SK-N-DZ (cell line): ENCODE results near the gene FAM76B. TPM values are rescaled to one million over a fixed set of nuclear protein-coding genes. Genes with fewer than 3 reads are reported as not detected.
"Not testable (repeated sequence)": the region's sequence is repeated elsewhere in the genome, so short reads cannot be mapped to it uniquely, and the experiment has no call there.

ENCODE experiments used
- DNase-seq: peaks from one replicate; pipeline ENCODE4 v3.0.0-alpha.2; 2015; ENCODE audit warnings: low spot score
- polyA plus RNA-seq, 2 experiments: library from polyadenylated mRNA; depleted of rRNA; stranded (reverse); fragments of >200 nt; gene quantifications; 2 replicates each; pipeline ENCODE4 v1.2.3, GENCODE V29; 2014

Gene FAM76B
- 43.3 and 52.2 TPM in 2 replicates for polyA plus RNA-seq (2014; cell fraction: cytosol; rRNA removed)
- polyA plus RNA-seq (2014; cell fraction: nucleus; rRNA removed), result 168 and 193 TPM in 2 replicates

DNA sequence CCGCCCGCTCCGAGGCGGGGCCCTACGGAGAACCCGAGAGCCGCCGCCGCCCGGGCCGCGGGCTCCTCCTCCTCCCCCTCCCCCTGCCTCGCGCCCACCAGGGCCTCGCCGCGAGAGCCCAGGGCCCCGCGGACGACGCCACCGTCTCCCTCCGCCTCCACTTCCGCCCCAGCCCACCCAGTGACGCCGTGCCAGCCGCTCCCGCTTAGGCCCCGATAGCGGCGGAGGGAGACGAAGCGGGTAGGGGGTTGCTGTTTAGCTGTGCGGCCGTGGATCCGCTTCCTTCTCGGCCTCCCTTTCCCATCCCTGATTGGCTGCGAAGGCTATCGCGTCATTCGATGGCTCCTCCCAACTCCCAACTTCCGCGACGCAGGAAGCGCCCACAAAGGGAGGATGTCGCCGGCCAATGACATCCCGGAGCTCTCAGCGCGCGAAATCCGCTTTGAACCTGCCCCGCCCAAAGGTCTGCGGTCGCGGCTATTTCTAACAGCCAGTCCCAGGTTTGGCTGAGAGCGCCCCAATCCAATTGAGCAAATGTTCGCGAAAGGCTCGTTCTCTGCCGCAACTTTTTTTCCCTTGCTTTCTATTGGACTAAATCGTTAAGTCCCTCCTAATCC lies at the start of gene FAM76B:
Gene FAM76B, minus strand, starts transcription at position 277 of the 617 bp plus-strand sequence. CDS start 304 bp downstream, outside the sequence.
- DNase-seq, result peak; percentile 100

GRCh38 chr11:95835768-95836488 lies 46.3 kb upstream of the FAM76B start:
- peak; percentile 70 for DNase-seq

DNA sequence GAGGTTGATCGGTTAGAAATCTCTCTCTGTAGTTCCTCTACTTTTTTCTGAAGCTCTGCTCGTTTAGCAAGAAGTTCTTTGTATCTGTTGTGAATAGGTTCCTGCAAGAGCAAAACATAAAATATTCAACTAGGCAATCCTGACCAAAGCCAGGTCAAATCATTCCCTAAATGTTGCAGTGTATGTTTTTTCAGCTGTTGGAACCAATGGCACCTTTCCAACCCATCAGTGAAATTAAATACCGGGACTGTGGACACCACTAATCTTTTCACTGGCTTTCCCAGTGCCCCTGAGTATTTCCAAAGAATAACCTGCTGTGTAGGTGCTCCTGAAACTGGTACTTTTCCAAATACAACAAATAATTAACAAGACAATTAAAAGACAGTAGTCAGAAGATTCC lies 45.8 kb upstream of the FAM76B start:
- no peak for DNase-seq

GRCh38 chr11:95833378-95833777 lies 43.8 kb upstream of the FAM76B start:
- no peak for DNase-seq

- DNase-seq, result no peak
Observed at GRCh38 chr11:95832763-95833162, 43.2 kb upstream of the FAM76B start.

DNA sequence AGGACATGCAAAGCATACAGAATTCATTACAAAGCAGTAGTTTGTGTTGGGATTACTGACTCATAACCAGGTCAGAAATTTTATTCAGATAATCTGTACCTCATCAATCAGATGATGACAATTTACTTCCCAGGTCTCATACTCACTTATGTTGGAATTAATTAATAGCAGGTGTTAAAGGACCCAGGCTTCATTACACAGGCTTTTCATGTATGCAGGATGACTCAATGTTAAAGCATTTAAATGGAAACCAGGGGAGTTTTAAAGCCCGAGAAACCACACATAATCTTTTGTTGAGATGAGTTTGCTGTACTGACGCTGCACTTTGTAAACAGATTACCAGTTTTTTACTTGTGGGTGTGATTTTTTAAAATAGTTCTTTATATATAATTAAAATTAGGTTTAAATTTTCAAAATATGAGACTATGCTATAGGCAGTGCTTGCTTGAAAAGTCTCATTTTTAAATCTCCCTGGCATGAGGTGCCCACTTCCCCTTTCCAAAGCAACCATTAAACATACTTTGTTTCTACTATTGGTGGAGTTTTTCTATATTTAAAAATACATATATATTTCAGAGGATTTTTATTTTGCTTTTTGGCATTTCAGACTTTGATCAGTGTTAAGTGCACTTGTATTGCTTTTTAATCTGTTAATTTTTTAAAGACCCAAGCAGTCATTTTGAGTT lies 41.8 kb upstream of the FAM76B start:
- DNase-seq, result no peak

DNA sequence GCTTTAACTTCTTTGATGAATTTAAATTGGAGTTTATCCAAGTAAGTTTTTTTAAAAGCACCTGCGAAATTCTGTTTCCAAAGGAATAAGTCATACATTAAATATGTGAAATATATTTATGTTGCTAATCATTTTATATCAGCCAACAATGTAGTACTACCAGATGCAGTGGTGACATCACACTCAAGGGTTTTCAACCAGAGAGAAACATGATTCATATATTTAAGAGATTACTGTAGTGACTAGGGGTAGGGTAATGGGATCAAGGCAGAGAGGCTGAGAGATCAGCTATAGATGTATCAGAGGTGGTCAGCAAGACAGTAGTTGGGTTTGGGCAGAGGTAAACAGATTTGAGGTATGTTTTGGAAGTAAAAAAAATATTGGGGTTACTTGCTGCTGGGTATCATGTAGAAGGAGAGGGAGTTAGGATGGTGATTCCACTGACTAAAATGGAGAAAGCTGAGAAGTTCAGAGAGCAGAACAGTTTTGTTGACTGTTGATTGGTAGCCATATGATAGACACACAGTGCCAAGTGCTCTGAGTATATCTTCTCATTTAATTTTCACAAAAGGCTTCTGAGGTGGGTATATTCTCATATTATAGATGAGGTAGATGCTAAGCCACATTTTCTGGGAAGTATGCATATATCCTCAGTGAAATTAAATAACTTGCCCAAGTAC lies 40.1 kb upstream of the FAM76B start:
- DNase-seq, result no peak

GRCh38 chr11:95827696-95828095 lies 38.1 kb upstream of the FAM76B start:
- no peak for DNase-seq

DNA sequence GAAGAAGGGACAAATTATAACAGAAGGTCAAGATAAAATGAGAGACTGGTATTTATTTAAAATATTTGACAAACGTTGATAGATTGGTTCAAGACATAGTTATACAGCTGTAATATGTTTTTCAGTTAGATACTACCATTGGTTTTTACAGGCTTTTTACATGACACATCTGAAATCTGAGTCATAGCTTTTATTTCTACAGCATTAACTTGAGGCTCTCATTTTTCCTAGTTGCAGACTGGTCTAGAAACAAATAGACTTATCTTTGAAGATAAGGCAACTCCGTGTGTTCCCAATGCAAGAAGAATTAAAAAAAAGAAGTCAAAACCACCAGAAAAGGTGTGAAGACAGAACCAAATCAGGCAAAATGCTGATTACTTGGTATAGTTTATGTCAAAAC lies 32.1 kb upstream of the FAM76B start:
- DNase-seq, result no peak

- no peak for DNase-seq
Observed at GRCh38 chr11:95816037-95816436, 26.5 kb upstream of the FAM76B start.

DNA sequence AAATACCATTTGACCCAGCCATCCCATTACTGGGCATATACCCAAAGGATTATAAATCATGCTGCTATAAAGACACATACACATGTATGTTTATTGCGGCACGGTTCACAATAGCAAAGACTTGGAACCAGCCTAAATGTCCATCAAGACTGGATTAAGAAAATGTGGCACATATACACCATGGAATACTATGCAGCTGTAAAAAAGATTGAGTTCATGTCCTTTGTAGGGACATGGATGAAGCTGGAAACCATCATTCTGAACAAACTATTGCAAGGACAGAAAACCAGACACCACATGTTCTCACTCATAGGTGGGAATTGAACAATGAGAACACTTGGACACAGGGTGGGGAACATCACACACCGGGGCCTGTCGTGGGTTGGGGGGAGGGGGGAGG lies 21.5 kb upstream of the FAM76B start:
- DNase-seq, result not testable (repeated sequence)

GRCh38 chr11:95806464-95806863 lies 16.9 kb upstream of the FAM76B start:
- DNase-seq, result not testable (repeated sequence)

DNA sequence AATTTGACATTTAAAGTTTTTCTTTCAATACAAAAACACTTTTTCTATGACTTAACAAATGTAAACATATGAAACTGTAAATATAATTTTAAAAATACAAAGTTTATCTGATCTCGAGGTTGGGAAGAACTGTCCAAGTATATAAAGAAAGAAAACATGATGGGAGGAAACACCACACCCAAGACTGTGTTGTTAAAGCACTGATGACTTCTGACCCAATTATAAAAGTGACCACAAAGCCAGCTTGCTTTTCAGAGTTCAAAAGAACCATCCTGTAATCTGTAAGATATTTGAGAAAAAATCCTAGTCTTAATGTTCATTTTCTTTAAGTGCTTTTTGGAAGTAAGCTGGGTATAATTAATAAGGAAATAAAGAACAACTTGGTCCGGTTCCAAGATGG lies 16.3 kb upstream of the FAM76B start:
- DNase-seq, result no peak

DNA sequence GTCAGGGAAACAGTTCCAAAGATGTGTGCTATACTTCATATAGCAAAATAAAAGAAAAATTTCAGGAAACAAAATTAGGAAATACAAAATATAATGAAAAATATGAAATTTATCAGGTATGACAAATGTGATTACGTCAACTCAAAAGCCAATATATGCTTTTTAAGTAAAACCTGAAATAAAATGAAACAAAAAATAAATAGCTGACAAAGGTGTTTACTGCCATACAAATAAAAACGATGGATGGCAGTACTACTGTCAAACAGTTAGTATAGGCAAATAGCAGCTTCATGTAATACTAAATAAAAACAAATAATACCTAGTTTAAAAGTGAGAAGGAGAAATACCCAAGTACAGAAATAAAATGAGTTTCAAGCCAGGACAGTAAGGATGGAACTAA lies 14.4 kb upstream of the FAM76B start:
- DNase-seq, result no peak

DNA sequence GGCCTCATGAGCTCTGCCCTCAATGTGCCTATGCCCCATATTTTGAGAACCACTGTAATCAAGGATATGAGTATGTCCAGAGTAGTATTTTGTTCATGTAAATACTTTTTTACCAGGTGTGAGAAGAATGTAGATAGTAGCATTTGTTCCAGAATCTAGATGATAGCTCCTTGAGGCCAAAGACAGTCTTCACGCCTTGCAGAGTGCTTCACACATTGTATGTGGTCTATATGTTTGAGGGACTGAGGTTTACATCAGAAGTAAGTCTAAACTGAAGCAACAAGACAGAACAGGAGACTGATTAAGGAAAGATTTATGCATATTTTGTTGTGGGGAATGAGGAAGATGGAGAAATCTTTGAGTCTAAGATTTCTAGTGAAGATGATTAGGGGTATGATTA lies 13.2 kb upstream of the FAM76B start:
- DNase-seq, result no peak

GRCh38 chr11:95800438-95800837 lies 10.9 kb upstream of the FAM76B start:
- no peak for DNase-seq

- DNase-seq, result no peak
Observed at GRCh38 chr11:95799546-95799945, 10.0 kb upstream of the FAM76B start.

DNA sequence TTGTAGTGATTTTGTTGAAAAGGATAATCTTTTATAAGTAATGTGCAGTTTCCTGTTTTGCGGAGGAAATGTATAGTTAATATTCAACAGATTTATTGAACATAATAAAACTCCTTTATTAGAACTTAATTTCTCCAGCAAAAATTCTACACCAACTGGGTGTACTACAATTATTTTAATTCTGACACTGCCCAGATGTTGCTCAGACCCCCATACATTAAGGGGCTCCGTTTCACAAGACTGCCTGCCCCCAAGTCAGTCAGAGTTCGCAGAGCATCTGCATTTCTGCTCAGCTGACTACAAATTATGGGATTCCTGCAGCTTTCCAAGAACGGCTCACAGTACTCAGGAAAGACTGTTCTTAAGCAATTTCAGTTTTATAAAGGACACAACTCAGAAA lies 6.9 kb upstream of the FAM76B start:
- no peak for DNase-seq

DNA sequence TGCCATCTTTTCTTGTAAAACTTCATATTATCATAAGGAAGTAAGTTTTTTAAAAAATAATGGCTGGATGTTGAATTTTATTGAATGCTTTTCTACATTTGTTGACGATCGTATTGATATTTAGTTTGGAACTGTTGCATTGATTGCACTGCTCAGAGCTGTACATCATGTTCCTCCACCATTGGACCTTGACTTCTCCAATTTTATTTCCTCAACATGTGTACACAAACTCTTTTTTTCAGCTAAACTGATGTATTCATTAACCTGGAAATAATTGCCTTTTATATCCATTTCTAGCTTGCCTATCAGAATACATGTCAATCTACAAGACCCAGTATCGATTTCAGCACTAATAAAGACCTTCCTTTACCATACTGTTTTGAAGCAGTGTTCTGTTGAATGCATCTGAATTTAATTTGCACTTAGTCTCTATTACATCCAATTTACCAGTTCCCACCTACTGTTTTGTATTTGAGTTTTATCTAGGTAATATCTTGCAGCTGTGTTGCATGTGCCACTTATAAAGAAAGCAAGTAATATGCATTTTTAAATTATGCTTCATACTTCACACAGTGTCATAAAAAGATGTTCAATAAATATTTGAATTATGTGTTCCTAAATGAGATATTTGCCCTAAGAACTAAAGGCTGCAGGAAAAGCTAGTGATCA lies 6.2 kb upstream of the FAM76B start:
- no peak for DNase-seq

GRCh38 chr11:95794086-95794485 lies 4.5 kb upstream of the FAM76B start:
- DNase-seq, result no peak

DNA sequence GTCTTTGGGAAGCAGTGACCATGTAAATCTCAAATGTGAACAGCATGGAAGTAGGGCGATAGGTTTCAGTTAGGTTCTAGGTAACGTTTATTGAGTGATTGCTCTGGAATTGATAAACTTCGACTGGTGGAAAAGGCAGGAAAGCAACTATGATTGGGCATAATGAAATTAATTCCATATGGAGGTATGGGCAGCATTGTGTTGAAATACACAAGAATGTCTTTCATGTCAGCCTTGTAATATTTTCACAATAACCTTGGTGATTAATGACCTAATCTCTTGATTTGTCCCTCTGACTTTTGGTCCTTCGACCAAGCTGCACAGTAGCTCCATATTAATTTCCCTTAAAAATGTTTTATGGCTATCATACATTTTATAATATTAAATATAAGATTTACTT lies 3.5 kb upstream of the FAM76B start:
- no peak for DNase-seq

GRCh38 chr11:95792700-95793099 lies 3.1 kb upstream of the FAM76B start:
- DNase-seq, result no peak
